HT-29 (cell line): ENCODE data around the gene MIA. TPM values are rescaled to one million over a fixed set of nuclear protein-coding genes. Genes with fewer than 3 reads are reported as not detected.
"Not testable (repeated sequence)": the region's sequence is repeated elsewhere in the genome, so short reads cannot be mapped to it uniquely, and the experiment has no call there.

ENCODE experiments used
- DNase-seq: peaks from one replicate; pipeline ENCODE4 v3.0.0-alpha.2; 2015; ENCODE audit warnings: low spot score
- total RNA-seq: library from RNA; depleted of rRNA; stranded (reverse); fragments of >200 nt; shearing (Covaris generic); gene quantifications from 2 replicates; pipeline ENCODE4 v1.2.3, GENCODE V29; 2014; rRNA removed

The MIA gene
- 15.8 TPM in 2 replicates for total RNA-seq

DNA sequence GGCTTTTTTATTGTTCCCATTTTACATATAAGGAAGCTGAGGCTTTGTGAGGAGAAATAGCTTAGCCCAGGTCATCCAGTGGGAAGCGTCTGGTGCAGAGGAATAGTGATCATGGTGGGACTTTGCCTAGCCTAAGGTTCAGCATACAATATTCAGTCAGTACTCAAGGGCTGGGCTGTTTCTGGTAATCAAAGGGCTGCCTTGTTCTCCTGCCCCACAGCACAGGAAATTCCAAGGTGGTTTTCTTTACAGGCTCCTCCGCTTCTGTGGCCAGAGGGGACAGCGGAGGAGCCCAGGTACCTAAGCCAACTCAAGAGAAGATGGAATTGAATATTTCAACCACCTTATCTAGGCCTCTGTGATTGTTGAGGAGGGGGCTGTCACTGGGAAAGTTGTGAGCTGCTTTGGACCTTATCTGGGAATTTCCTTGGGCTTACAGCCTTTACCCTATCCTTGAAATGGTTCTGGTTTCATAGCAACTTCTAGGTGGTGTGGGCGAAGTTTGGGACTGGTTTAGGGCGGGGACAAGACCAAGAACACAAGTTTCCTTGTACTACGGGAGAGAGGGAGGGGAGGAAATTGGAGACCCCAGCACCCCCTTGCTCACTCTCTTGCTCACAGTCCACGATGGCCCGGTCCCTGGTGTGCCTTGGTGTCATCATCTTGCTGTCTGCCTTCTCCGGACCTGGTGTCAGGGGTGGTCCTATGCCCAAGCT lies at the start of gene MIA:
MIA (plus strand) TSS at position 606 of the 716 bp plus-strand sequence; CDS start at position 628, 22 bp downstream.
- DNase-seq: peak; percentile 81

DNA sequence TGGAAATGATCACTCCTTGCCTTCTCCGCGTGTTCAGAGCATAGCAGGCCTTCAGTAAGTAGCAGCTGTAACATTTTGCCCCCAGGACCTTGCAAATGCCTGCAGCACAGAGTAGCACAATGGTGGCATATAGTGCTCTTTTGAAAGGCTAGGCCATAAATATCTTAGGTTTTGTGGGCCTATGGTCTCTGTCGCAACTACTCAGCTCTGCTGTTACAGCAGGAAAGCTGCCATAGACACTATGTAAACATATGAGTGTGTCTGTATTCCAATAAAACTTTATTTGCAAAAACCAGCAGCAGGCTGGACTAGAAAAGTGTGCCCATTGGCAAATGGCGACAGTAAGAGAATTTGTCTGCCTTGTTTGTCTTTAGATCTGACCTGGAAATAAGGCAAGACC lies 49.0 kb upstream of the MIA start:
- DNase-seq: no peak

DNA sequence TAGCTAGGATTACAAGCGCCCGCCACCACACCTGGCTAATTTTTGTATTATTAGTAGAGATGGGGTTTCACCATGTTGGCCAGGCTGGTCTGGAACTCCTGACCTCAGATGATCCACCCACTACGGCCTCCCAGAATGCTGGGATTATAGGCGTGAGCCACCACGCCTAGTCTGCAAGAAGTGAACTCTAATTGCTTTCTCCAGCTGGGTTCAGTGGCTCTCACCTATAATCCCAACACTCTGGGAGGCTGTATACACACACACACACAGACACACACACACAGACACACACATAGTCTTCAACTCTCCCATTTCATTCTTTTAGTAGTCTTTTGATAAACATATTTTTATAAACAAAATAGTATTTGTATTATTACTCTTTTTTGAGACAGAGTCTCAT lies 45.3 kb upstream of the MIA start:
- not testable (repeated sequence) for DNase-seq

DNA sequence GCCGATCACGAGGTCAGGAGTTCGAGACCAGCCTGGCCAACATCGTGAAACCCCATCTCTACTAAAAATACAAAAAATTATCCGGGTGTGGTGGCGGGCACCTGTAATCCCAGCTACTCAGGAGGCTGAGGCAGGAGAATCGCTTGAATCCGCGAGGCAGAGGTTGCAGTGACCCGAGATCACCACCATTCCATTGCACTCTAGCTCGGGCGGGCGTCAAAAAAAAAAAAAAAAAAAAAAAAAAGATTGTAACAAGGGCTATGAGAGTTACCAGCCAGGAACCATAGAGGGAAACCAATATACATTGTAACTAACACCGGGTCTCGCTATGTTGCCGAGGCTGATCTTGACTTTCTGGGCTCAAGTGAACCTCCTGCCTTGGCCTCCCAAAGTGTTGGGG lies 43.0 kb upstream of the MIA start:
- not testable (repeated sequence) for DNase-seq

DNA sequence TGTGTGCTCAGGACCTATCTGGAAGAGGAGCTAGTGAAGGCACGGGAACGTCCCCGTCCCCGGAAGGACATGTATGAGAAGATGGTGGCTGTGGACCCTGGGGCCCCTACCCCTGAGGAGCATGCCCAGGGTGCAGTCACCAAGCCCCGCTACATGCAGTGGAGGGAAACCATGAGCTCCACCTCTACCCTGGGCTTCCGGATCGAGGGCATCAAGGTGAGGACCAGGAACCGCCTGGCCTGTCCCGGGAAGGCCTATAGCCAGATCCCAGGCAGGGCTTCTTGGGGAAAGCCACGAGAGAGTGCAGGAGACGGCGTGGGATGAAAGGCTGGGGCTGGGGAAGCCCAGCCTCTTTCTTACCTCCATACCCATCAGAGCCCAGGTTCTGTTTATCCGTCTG lies 42.2 kb upstream of the MIA start:
- no peak for DNase-seq

DNA sequence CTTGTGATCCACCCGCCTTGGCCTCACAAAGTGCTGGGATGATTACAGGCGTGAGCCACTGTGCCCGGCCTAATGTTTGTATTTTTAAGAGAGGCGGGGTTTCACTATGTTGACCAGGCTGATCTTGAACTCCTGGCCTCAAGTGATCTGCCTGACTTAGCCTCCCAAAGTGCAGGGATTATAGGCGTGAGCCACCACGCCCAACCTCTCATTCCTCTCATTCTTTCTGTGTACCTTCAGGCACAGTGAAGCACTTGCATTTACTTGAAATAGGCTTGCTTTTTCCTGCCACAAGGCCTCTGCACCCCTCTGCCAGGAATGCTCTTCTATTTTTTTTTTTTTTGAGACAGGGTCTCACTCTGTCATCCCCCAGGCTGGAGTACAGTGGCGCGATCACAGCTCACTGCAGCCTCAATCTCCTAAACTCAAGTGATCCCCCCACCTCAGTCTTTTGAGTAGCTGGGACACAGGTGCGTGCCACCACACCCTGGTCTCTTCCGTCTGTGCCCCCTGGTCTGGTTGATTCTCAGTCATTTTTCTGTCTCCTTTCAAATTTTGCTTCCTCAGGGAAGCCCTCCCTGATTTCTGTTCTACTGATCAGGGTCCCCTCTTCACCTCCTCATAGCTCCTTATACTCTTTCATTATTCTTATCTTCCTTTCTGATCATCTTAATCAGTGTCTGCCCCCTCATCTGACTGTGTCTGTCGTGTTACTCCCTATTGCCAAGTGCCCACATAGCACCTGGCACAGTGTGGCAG lies 40.1 kb upstream of the MIA start:
- no peak for DNase-seq

DNA sequence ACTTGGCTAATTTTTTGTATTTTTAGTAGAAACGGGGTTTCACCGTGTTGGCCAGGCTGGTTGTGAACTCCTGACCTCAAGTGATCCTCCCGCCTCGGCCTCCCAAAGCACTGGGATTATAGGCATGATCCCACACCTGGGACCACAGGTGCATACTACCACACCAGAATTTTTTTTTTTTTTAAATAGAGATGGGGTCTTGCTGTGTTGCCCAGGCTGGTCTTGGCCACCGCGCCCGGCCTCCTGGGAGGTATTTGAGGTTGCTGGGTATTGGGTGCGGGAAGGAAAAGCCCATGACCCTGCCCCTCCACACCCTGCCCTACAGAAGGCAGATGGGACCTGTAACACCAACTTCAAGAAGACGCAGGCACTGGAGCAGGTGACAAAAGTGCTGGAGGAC lies 38.7 kb upstream of the MIA start:
- DNase-seq: no peak

DNA sequence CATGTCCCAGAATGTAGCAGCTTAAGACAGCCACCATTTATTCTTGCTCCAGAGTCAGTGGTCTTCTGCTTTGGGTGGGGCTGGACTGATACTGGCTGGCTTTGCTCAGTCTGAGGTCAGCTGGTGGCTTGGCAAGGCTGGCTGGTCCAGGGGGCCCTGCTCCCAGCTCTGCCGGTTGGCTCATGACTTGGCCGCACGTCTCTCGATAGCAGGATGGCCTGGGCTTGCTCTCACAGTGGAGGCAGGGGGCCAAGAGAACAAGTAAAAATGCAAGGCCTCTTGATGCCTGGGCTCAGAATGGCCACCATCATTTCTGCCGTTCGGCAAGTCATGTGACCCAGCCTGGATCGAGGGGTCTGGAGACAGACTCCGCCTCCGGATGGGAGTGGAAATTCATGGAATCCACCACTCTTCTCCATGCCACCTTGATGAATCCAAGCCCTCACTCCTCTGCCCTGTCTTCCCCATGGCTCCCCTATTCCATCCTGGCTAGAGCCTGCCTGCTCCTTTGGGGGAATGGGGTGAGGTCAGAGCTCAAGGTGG lies 38.1 kb upstream of the MIA start:
- DNase-seq: no peak

DNA sequence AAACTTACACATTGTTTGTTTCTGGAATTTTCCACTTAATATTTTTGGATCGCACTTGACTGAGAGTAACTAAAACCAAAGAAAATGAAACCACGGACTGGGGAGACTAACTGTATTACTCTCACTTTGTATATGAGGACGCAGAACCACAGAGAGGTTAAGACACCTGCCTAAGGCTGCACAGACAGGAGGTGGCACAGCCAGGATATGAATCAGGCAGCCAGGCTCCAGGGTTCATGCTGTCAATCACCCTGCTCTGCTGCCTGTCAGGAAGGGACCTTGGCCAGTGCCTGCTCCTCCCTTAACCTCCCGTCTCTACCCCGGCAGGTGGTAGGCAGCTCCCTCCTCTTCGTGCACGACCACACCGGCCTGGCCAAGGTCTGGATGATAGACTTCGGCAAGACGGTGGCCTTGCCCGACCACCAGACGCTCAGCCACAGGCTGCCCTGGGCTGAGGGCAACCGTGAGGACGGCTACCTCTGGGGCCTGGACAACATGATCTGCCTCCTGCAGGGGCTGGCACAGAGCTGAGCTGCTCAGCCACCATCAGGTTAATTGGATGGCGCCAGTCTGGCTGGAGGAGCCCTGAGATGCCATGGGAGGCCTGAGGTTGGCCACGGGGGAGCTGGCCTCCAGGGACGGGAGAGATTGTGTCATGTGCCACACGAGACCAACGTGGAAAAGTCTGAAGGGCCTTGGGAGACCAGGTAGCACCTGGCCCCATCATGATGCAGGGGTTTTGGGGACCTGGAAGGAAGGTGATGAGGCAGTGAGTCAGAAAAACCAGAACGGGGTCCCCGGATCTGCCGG lies 36.1 kb upstream of the MIA start:
- DNase-seq: no peak

DNA sequence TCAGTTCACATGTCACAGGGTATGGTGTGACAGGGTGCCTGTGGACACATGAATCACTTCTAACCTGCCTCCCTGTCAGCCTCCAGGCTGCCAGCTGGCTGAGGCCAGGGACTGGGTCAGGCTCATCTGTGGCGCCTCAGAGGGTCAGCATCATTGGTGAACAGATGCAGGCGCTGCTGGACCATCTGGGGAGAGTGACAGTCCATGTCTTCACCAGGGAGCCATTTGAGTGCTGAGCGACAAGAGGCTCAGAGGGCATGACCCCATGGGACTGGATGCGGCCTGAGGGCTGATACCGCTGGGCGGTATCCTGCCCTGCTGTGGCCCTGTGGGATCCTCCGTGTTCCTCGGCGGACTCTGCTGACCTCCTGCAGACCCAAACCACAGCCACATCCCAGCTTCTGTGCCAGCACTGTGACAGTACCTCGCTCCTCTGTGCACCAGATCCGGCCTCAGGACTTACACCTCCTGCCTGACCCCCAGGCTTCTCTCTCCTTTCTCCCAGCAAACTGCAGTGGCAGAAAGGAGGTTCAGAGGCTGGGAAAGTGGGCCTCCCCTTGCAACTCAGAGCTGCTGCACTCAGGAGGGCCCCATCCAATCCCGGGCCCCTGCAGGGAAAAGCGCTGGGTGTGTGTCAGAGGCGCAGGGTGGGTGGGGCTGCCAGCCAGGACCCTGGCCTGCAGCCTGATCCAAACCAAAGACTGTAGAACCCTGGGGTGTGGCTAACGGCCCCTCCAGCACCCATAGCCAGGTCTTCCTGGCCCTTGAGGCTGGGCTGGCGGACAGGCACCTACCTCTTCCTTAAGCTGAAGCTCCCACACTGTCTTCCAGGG lies 35.2 kb upstream of the MIA start:
- DNase-seq: no peak

DNA sequence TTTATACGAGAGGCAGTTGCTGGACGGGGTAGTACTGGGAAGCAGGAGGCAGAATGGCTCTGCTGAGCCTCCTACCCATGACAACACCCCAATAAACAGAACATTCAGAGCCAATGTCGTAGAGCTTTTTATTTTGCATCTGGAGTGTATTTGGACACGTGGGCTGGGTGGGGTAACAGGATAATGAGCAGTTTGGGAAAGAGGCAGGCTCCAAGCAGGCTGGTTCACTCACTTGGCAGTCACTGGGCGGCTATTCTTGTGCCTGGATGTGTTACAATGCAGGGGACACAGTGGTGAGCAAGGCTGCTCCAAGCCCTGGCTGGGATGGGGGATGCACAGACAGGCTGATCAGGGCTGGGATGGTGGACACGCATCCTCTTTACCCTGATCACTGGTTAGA lies 34.6 kb upstream of the MIA start:
- no peak for DNase-seq

DNA sequence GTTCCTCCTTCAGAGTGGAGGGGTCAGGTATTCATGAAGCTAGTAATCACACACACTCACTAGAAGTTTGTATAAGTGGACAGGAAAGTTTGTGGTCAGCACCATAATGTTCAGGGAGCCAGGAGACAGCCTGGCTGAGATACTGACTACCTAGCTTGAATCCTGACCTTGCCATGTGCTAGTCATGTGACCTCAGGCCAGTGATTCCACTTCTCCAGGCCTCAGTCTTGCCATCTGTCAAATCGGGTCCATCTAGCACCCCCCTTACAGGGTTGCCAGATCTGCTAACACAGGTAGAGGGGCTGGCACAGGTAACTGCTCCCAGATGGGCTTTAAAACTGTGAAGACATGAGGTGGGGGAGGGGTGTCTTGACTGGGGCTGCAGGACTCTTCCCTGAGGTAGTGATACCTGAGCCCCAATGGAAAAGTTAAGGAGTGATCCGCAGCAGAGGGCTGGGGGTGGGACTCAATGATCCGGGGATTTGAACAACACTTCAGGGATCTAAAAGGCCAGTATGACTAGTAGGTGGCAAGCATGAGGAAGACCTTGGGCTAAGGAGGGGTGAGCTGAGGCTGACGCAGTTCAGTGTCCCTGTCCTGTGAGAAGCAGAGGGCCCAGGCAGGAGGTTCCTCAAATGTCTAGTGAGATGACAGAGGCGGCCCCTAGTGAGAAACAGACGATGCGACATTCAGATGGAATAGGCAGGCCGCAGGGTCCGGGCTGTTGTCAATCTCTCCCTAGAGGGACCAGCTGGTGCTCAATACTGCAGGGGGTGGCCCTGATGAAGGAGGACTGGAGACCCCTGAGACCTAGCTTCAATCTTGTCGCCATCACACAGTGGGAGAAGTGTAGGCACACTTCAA lies 33.6 kb upstream of the MIA start:
- no peak for DNase-seq

DNA sequence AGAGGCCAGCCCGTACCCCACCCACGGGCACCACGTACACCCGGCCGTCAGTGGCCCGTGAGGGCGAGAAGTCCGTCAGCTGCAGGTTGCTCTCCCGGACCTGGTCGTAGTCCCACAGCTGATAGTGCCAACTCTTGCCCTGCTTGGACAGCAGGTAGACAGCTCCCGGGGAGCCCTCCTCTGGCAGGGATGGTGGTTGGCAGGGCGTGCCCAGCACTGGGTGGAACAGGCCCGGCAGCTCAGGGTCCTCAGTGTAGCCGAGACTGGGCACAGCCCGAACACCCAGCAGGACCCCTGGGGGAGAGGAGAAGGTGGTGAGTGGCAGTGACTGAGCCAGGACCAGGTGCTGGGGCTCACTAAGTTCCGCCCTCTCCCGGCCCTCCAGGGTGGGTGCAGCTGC lies 32.8 kb upstream of the MIA start:
- DNase-seq: no peak

DNA sequence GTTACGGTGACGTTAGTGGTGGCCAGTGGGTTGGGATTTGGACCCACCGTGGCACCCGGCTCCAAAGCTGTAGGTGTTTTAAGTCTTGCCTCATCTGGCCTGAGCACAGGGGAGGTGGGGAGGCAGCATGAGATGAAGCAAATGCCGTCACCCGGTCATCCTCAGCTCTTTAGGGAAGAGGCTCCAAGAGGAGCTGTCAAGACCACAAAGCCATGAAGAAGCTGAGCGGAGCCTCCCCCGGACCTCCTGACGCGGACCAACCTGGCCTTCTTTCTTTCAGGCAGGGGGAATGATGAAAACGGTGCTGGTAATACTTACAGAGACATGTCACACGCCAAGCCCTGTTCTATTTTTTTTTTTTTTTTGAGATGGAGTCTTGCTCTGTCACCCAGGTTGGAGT lies 32.4 kb upstream of the MIA start:
- no peak for DNase-seq

DNA sequence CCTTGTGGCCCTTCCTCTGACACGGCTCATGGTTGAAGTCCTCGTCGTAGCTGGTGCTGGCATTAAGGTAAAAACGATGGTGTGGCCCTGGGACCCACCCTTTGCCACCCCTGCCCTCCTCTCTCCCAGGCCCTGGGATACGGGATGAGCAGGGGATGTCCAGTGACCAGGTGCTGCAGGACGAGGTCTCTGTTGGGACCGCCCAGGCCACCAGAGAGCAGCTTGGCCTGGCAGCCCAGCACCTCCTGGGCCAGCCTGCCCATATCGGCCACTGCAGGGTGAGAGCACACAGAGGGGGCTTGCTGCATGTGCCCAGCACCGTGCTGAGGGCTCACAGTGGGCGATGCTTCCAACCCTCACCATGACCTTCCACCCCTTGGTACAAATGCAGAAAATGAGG lies 31.4 kb upstream of the MIA start:
- DNase-seq: no peak

DNA sequence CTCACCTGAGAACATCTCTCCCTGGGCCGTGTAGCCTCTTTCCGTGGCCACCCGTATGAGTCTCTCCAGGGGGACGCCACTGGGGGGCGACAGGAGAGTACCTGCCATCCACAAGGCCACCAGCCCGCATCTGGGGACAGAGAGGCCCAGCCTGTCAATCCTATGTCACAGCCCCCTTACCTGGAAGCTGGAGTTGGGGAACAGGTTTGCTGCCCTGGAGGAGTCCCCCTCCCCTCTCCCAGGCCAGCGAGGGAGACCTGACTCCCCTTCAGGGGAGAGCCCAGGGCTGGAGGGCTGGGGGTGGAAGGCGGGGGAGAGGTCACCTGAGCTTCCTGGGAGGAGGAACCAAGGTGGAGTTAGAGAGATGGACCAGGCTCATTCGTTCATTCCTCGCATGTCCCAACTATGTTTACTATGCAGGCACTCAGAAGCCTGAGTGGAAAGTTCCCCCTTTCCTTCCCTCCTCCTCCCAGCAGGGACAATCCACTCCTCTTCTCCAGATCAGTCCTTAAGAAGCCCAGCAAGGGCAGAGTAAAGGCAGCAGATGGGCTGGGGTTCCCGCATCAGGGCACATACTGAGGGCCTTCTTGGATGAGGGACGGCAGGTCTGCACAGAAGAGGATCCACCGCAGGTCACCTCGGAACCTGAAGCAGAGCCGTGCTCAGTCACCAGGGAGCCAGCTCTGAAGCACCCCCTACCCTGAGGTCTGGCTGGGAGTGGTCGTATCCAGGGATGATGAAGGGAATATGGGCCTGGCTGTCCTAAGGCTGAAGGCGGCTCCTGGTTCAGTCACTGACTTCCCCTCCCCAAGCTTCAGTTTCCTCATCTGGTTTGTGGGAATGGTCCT lies 30.5 kb upstream of the MIA start:
- DNase-seq: peak; percentile 35

DNA sequence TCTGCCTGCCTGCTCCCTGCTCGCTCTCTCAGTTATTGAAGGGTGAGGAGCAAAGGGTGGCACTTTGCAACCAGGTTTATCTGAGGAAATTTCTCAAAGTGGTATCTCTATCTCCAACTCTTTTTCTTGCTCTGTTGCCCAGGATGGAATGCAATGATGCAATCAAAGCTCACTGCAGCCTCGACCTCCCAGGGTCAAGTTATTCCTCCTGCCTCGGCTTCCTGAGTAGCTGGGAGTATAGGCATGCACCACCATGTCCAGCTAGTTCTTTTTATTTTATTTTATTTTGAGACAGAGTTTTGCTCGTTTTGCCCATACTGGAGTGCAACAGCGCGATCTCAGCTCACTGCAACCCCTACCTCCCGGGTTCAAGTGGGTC lies 29.9 kb upstream of the MIA start:
- no peak for DNase-seq

DNA sequence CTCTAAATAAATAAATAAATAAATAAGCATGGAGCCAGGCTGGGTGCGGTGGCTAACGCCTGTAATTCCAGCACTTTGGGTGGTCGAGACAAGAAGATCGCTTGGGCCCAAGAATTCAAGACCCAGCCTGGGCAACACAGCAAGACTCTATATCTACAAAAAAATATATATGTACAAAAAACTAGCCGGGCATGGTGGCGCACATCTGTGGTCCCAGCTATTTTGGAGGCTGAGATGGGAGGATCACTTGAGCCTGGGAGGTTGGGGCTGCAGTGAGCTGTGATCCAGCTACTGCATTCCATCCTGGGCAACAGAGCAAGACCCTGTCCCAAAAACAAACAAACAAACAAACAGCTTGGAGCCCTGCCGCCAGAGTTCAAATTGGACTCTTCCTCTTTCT lies 27.8 kb upstream of the MIA start:
- DNase-seq: no peak
